GM12878 (cell line): ENCODE measurements around the gene TUBB3. TPM values are rescaled to one million over a fixed set of nuclear protein-coding genes. Genes with fewer than 3 reads are reported as not detected.
A peak's percentile ranks its signal among the peaks of the same experiment; 100 is the strongest.

ENCODE experiments used
- BACH1 ChIP-seq: fragments of 450-650 bp; IDR thresholded peaks from 2 replicates; pipeline ENCODE4 v1.6.1; 2017; ENCODE audit warnings: mild to moderate bottlenecking, borderline replicate concordance
- BMI1 ChIP-seq: fragments of 450-650 bp; IDR thresholded peaks from 2 replicates; pipeline ENCODE4 v1.6.1; 2016; ENCODE audit warnings: mild to moderate bottlenecking, moderate library complexity, borderline replicate concordance
- CHD4 ChIP-seq: fragments of 200-600 bp; sonication (generic); IDR thresholded peaks from 2 replicates; pipeline ENCODE4 v1.6.1; 2016; ENCODE audit warnings: mild to moderate bottlenecking
- EGR1 ChIP-seq, 2 experiments: IDR thresholded peaks; 1 replicate in 1 of 2; 2 replicates in 1 of 2; pipeline ENCODE4 v1.6.1; 2011 to 2012; ENCODE audit warnings: low read depth in 2 of 2, low read length in 2 of 2, borderline replicate concordance in 1 of 2, mild to moderate bottlenecking in 1 of 2, moderate library complexity in 1 of 2
- HDAC2 ChIP-seq: fragments of 200-600 bp; sonication (generic); IDR thresholded peaks from 2 replicates; pipeline ENCODE4 v1.6.1; 2017
- IKZF2 ChIP-seq, 2 experiments: fragments of 450-650 bp; IDR thresholded peaks; 2 replicates each; pipeline ENCODE4 v1.6.1; 2017; ENCODE audit warnings: mild to moderate bottlenecking in 2 of 2, moderate library complexity in 2 of 2
- KLF5 ChIP-seq: fragments of 450-650 bp; IDR thresholded peaks from 2 replicates; pipeline ENCODE4 v1.6.1; 2014; ENCODE audit warnings: mild to moderate bottlenecking; ENCODE audit not compliant: partially characterized antibody
- LARP7 ChIP-seq: fragments of 450-650 bp; IDR thresholded peaks from 2 replicates; pipeline ENCODE4 v1.6.1; 2017; ENCODE audit warnings: mild to moderate bottlenecking
- MEF2B ChIP-seq: fragments of 450-650 bp; IDR thresholded peaks from 2 replicates; pipeline ENCODE4 v1.6.1; 2018; ENCODE audit warnings: mild to moderate bottlenecking, moderate library complexity; ENCODE audit not compliant: partially characterized antibody, poor library complexity, severe bottlenecking
- NFXL1 ChIP-seq: fragments of 450-650 bp; IDR thresholded peaks from 2 replicates; pipeline ENCODE4 v1.6.1; 2017; ENCODE audit warnings: antibody characterized with exemption, mild to moderate bottlenecking, borderline replicate concordance
- NR2C2 ChIP-seq: IDR thresholded peaks from 2 replicates; pipeline ENCODE4 v1.6.1; 2011; ENCODE audit warnings: borderline replicate concordance, low read depth; ENCODE audit not compliant: control insufficient read depth, insufficient read length
- PAX8 ChIP-seq: fragments of 450-650 bp; IDR thresholded peaks from 2 replicates; pipeline ENCODE4 v1.6.1; 2017; ENCODE audit warnings: mild to moderate bottlenecking, moderate library complexity
- SMC3 ChIP-seq: IDR thresholded peaks from 2 replicates; pipeline ENCODE4 v1.6.1; 2011; ENCODE audit warnings: low read length, improper control_type of control experiment, borderline replicate concordance
- WRNIP1 ChIP-seq: IDR thresholded peaks from 2 replicates; pipeline ENCODE4 v1.6.1; 2011; ENCODE audit warnings: low read depth, low read length, improper control_type of control experiment, borderline replicate concordance
- ZNF207 ChIP-seq: fragments of 450-650 bp; IDR thresholded peaks from 2 replicates; pipeline ENCODE4 v1.6.1; 2014; ENCODE audit warnings: antibody characterized with exemption, mild to moderate bottlenecking, borderline replicate concordance
- ZNF622 ChIP-seq: fragments of 450-650 bp; IDR thresholded peaks from 2 replicates; pipeline ENCODE4 v1.6.1; 2017; ENCODE audit warnings: mild to moderate bottlenecking, inconsistent platforms
- polyA plus RNA-seq, 11 experiments: library from polyadenylated mRNA; depleted of rRNA in 4 of 11; unstranded in 6 of 11; stranded (reverse) in 5 of 11; fragments of >200 nt; fragmentation: Nextera tagmentation in 4 of 11; fragmentation: Illumina TruSeq in 1 of 11; extraction: Ambion mirVana in 4 of 11; extraction: Trizol in 1 of 11; gene quantifications; 1 replicate in 1 of 11; 2 replicates in 10 of 11; pipeline versions ENCODE4 v1.2.1 to v1.2.3, GENCODE V29; 2011 to 2016; ENCODE audit warnings: inconsistent platforms in 2 of 11, missing spikeins in 2 of 11, low read depth in 1 of 11
- total RNA-seq, 4 experiments: library from RNA; depleted of rRNA in 3 of 4; stranded (reverse); fragments of >200 nt in 3 of 4; fragmentation: Illumina TruSeq in 1 of 4; extraction: Trizol in 1 of 4; gene quantifications; 2 replicates each; pipeline versions ENCODE4 v1.2.1 to v1.2.3, GENCODE V29; 2013 to 2021
- TF ChIP-seq, protein P1 (sequence below): fragments of 450-650 bp; IDR thresholded peaks from 2 replicates; pipeline ENCODE4 v1.6.1; 2017; ENCODE audit warnings: borderline replicate concordance
- TF ChIP-seq, protein P2 (sequence below): fragments of 450-650 bp; formaldehyde crosslinking; IDR thresholded peaks from 2 replicates; pipeline ENCODE4 v1.5.0; 2022; ENCODE audit warnings: mild to moderate bottlenecking, missing genetic modification characterization
- TF ChIP-seq, protein P3 (sequence below): fragments of 450-650 bp; IDR thresholded peaks from 2 replicates; pipeline ENCODE4 v1.6.1; 2014; ENCODE audit warnings: mild to moderate bottlenecking
- TF ChIP-seq, protein P4 (sequence below): fragments of 450-650 bp; formaldehyde crosslinking; IDR thresholded peaks from 2 replicates; pipeline ENCODE4 v1.4.0; 2020; ENCODE audit warnings: mild to moderate bottlenecking, moderate library complexity

The TUBB3 gene
- total and polyA plus RNA-seq, 10 of the 15 experiments (the other 5 are each of a cell fraction or from before 2014, with no cell fraction given), result 0.09 to 2.5 (median 0.58) TPM; not detected in 1

DNA sequence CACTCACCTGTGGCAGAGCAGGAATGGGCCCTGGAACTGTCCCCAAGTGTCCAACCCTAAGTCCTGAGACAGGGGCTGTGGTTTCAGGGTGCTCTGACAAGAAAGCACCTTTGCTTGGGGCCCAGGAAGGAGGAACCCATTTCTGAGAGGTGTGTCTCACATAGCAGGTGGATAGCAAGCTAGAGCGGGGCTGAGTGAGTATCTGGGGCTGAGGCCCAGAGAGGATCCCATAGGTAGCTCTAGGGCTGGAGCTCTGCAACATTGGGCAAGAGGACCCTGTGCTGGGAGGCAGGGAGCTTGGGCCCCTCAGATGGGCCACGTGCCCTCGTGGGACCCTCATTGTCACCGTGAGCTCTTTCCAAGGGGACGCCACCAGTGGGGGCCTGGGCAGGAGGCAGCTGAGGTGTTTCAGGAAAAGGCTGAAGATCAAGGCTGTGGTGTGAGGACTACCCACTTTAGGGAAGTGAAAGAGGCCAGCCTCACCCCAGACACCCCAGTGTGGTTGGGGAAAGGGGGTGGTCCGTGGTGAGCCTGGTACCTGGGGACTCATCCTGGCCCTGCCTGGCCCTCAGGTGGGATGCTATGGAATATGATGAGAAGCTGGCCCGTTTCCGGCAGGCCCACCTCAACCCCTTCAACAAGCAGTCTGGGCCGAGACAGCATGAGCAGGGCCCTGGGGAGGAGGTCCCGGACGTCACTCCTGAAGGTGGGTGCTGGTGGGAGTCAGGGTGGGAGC is 30.7 kb downstream of the TUBB3 start (continued):
- TF ChIP-seq, protein P1, sequence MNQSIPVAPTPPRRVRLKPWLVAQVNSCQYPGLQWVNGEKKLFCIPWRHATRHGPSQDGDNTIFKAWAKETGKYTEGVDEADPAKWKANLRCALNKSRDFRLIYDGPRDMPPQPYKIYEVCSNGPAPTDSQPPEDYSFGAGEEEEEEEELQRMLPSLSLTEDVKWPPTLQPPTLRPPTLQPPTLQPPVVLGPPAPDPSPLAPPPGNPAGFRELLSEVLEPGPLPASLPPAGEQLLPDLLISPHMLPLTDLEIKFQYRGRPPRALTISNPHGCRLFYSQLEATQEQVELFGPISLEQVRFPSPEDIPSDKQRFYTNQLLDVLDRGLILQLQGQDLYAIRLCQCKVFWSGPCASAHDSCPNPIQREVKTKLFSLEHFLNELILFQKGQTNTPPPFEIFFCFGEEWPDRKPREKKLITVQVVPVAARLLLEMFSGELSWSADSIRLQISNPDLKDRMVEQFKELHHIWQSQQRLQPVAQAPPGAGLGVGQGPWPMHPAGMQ, result no peak
- TF ChIP-seq NFXL1, result no peak
- no peak for TF ChIP-seq HDAC2
- TF ChIP-seq MEF2B, result peak; percentile 57
- TF ChIP-seq, protein P2, sequence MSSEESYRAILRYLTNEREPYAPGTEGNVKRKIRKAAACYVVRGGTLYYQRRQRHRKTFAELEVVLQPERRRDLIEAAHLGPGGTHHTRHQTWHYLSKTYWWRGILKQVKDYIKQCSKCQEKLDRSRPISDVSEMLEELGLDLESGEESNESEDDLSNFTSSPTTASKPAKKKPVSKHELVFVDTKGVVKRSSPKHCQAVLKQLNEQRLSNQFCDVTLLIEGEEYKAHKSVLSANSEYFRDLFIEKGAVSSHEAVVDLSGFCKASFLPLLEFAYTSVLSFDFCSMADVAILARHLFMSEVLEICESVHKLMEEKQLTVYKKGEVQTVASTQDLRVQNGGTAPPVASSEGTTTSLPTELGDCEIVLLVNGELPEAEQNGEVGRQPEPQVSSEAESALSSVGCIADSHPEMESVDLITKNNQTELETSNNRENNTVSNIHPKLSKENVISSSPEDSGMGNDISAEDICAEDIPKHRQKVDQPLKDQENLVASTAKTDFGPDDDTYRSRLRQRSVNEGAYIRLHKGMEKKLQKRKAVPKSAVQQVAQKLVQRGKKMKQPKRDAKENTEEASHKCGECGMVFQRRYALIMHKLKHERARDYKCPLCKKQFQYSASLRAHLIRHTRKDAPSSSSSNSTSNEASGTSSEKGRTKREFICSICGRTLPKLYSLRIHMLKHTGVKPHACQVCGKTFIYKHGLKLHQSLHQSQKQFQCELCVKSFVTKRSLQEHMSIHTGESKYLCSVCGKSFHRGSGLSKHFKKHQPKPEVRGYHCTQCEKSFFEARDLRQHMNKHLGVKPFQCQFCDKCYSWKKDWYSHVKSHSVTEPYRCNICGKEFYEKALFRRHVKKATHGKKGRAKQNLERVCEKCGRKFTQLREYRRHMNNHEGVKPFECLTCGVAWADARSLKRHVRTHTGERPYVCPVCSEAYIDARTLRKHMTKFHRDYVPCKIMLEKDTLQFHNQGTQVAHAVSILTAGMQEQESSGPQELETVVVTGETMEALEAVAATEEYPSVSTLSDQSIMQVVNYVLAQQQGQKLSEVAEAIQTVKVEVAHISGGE (CRISPR knock-in tag), result no peak
- TF ChIP-seq, protein P3, sequence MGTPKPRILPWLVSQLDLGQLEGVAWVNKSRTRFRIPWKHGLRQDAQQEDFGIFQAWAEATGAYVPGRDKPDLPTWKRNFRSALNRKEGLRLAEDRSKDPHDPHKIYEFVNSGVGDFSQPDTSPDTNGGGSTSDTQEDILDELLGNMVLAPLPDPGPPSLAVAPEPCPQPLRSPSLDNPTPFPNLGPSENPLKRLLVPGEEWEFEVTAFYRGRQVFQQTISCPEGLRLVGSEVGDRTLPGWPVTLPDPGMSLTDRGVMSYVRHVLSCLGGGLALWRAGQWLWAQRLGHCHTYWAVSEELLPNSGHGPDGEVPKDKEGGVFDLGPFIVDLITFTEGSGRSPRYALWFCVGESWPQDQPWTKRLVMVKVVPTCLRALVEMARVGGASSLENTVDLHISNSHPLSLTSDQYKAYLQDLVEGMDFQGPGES, result no peak
- TF ChIP-seq, protein P4, sequence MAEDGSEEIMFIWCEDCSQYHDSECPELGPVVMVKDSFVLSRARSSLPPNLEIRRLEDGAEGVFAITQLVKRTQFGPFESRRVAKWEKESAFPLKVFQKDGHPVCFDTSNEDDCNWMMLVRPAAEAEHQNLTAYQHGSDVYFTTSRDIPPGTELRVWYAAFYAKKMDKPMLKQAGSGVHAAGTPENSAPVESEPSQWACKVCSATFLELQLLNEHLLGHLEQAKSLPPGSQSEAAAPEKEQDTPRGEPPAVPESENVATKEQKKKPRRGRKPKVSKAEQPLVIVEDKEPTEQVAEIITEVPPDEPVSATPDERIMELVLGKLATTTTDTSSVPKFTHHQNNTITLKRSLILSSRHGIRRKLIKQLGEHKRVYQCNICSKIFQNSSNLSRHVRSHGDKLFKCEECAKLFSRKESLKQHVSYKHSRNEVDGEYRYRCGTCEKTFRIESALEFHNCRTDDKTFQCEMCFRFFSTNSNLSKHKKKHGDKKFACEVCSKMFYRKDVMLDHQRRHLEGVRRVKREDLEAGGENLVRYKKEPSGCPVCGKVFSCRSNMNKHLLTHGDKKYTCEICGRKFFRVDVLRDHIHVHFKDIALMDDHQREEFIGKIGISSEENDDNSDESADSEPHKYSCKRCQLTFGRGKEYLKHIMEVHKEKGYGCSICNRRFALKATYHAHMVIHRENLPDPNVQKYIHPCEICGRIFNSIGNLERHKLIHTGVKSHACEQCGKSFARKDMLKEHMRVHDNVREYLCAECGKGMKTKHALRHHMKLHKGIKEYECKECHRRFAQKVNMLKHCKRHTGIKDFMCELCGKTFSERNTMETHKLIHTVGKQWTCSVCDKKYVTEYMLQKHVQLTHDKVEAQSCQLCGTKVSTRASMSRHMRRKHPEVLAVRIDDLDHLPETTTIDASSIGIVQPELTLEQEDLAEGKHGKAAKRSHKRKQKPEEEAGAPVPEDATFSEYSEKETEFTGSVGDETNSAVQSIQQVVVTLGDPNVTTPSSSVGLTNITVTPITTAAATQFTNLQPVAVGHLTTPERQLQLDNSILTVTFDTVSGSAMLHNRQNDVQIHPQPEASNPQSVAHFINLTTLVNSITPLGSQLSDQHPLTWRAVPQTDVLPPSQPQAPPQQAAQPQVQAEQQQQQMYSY, result no peak
- TF ChIP-seq WRNIP1, result no peak
- TF ChIP-seq SMC3, result no peak
- TF ChIP-seq ZNF622, result no peak
- no peak for TF ChIP-seq CHD4
- no peak for TF ChIP-seq ZNF207
- no peak for TF ChIP-seq PAX8
- TF ChIP-seq KLF5, result no peak
- peak; percentile 93 to 95 for TF ChIP-seq IKZF2 (IDR thresholded peaks at IDR 0.05)
- TF ChIP-seq BACH1, result no peak
- TF ChIP-seq LARP7, result no peak
- TF ChIP-seq NR2C2, result no peak
- no peak for TF ChIP-seq BMI1
- TF ChIP-seq EGR1 (IDR thresholded peaks at IDR 0.05; ENCODE audit: borderline replicate concordance in 1 of 2, low read depth in 2 of 2, low read length in 2 of 2), result 0 out of 3 replicates have a peak, but pooled peaks of 1 of the 2 experiments have one; percentile 20
